GM18858 (cell line): ENCODE results near the gene ACTRT3.
"Not testable (repeated sequence)": the region's sequence is repeated elsewhere in the genome, so short reads cannot be mapped to it uniquely, and the experiment has no call there.

ENCODE experiments used
- ATAC-seq: cut with Tn5 transposase; IDR thresholded peaks from one replicate; pipeline ENCODE4 v1.9.1; 2021; ENCODE audit not compliant: unreplicated experiment

Gene ACTRT3

GRCh38 chr3:169772897-169773816, 3.8 kb upstream of the ACTRT3 start, which contains the start of gene MYNN:
TSS of gene MYNN (plus strand) at chr3:169773396. CDS start at chr3:169774296, 900 bp downstream.
- ATAC-seq, result peak; percentile 64

- peak; percentile 0 for ATAC-seq
These were observed 3.0 kb upstream of the ACTRT3 start for GRCh38 chr3:169772305-169772896.

GRCh38 chr3:169771497-169772304, 2.3 kb upstream of the ACTRT3 start:
- ATAC-seq, result no peak

GRCh38 chr3:169764882-169765612, 4.3 kb downstream of the ACTRT3 start, which contains the start of gene TERC:
TSS of gene TERC (minus strand) at chr3:169765060.
- ATAC-seq, result peak; percentile 56

DNA sequence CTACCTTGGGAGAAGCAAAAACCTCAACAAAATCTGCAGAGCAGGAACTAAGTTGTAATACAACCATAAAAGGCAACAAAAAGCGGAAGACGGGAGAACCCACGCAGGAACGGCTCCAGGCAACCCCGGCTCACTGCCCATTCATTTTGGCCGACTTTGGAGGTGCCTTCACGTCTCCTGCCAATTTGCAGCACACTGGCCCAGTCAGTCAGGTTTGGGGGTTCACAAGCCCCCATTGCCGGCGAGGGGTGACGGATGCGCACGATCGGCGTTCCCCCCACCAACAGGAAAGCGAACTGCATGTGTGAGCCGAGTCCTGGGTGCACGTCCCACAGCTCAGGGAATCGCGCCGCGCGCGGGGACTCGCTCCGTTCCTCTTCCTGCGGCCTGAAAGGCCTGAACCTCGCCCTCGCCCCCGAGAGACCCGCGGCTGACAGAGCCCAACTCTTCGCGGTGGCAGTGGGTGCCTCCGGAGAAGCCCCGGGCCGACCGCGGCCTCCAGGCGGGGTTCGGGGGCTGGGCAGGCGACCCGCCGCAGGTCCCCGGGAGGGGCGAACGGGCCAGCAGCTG, 5.0 kb downstream of the ACTRT3 start:
- peak; percentile 37 for ATAC-seq

DNA sequence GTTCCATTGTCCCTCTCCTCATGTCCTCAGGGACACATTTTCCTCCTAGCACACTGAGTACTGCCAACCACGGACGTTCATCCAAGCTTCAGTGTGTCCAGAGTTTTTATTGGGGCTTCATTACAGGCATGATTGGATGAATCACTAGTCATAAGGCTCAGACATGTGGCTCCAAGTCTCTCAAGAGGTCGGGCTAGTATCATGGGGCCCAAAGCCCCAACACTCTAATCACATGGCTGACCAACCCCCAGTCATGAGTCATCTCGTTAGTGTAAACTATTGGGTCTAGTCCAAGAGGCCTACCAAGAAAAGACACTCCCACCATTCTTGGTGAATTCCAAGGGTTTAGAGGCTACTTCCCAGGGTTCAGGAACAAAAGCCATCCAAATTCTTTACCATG, 8.9 kb downstream of the ACTRT3 start:
- no peak for ATAC-seq

DNA sequence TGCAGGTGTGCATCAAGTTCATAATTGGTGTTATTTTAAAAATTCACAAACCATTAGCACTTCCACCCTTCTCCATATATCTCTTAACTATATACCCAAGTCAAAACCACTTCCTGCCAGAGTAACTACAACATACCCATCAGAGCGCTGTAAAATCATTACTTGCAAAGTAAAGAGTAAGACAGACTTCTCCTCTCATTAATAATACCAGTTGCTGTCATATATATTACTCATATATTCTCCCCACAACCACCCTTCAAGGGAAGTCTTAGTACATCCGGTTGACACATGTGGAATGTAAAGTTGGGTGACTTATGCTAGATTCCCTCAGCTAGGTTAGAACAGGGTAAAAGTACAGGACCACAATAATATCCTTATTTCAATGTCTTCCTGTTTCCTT, 10.1 kb downstream of the ACTRT3 start:
- peak; percentile 67 for ATAC-seq

- no peak for ATAC-seq
These were observed 10.9 kb downstream of the ACTRT3 start for GRCh38 chr3:169758359-169758994.

DNA sequence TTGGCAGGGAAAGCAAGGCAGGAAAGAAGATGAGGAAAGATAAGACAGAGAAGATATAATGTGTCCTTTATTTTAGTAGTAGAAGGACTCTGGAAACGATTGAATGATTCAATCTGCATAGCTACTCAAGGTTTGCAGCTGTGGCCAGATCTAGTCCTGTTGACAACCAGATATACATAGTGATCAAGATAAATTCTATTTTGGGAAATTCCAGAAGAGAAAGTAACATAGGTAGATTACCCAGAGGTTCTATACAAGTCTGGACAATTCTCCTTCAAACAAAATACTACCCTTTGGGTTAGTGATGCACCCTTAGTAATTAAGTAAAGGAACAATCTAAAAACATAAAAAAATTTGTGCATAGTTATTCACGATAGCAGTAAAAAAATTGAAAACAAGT, 13.9 kb downstream of the ACTRT3 start:
- ATAC-seq, result no peak

DNA sequence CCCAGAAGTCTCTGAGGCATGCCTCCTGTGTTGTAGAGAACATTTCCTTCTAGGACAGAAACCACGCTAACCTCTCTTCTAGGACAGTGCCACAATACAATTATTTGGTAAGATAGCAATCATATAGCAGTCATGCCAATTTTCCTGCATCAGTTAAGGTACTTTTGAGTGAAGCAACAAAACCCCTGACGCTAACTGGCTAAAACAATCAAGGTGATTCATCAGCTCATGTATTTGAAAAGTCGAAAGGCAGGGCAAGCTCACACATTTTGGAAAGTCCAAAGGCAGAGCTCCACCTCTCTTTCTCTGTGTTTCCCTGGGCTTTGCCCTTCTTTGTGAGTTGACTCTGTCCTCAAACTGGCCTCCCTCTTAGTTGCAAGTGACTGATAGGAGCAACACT, 14.7 kb downstream of the ACTRT3 start:
- ATAC-seq, result no peak

GRCh38 chr3:169751875-169752274, 17.5 kb downstream of the ACTRT3 start:
- ATAC-seq, result no peak

DNA sequence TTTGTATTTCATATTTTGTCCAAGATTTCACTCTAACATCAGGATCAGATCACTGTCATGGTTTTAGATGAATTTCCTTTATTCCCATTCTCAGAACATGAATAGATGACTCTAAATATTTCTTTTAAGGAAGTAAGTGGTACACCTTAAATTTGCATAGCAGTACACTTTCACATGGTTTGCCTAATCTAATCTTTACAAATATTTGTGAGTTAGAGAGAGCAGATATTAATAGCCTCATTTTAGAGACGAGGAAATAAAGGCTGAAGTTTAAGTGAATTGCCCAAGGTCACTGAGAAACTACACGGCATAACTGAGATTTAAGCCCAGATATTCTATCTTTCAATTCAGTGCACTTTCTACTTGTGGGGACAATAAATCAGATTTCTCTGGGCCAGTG, 18.7 kb downstream of the ACTRT3 start:
- ATAC-seq, result no peak

GRCh38 chr3:169748670-169749069, 20.7 kb downstream of the ACTRT3 start:
- no peak for ATAC-seq

- no peak for ATAC-seq
These were observed 22.4 kb downstream of the ACTRT3 start for GRCh38 chr3:169746924-169747323.

DNA sequence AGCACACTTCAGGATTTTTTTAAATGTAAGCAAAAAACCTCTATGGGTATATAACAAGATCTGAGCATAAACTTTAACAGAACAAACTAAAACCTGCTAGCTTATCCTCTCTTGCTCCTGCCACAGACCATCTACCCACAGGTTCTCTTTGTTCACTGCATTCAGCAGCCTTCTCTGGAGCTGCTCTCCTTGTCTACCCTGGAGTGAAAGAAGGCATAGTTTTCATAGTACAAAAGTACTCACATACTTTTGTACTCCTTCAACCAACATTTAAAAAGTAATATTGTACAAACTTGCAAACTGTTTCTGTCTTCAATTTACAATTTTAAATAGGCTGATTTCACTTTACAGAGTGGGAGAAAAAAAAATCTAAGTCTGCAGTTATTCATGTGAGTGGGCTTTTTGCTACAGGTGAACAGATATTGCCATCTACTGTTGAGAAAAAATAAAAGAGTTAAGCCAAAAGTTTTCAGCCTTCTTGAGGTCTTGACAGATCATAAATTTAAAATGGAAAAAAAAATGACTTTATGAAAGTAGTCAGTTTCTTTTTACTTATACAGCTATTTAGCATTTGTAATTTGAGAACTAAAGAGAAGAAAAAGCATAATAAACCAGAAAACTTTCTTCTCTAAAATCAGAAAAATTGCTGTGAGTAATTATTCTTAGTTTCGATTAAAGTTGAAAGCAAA, 24.9 kb downstream of the ACTRT3 start:
- no peak for ATAC-seq

- no peak for ATAC-seq
These were observed 30.3 kb downstream of the ACTRT3 start for GRCh38 chr3:169739067-169739466.

- ATAC-seq, result not testable (repeated sequence)
These were observed 37.5 kb downstream of the ACTRT3 start for GRCh38 chr3:169731857-169732256.

DNA sequence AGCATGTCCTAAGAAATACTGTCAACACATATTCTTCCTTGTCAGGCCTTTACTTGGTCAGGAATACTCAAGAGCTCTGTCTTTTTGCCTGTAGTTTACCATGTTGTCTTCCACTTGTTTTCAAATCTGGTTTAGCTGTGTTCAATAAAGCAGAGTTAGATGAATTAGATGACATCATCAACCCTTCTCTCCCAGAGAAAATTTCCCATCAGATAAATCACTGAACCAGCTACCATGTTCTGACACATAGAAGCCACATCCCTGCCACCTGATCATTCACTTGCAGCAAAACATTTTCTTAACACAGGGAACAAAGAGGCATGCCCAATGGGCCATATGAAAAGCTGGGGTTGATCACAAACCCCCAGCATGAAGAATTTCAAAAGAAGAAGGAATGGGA, 46.6 kb downstream of the ACTRT3 start:
- no peak for ATAC-seq

GRCh38 chr3:169718415-169718814, 50.9 kb downstream of the ACTRT3 start:
- not testable (repeated sequence) for ATAC-seq
